Occipital lobe (tissue), 3 donors: ENCODE data around the gene ZNF195. TPM values are rescaled to one million over a fixed set of nuclear protein-coding genes. Genes with fewer than 3 reads are reported as not detected.
"Not testable (repeated sequence)": the region's sequence is repeated elsewhere in the genome, so short reads cannot be mapped to it uniquely, and the experiment has no call there.

Experiments
- DNase-seq: peaks from one replicate; lab custom pipeline; 2025; lab: John Stamatoyannopoulos, UW
- small RNA-seq: library from RNA; depleted of rRNA; stranded (forward); fragments of <200 nt; gene quantifications from one replicate; pipeline ENCODE3, GENCODE V24; 2014
- total RNA-seq: library from RNA; depleted of rRNA; stranded (reverse); fragments of >200 nt; gene quantifications from one replicate; pipeline ENCODE4 v1.2.3, GENCODE V29; 2014

ZNF195 gene
- total RNA-seq, 1 donor from 2014 or later, result 59.4 TPM

DNA sequence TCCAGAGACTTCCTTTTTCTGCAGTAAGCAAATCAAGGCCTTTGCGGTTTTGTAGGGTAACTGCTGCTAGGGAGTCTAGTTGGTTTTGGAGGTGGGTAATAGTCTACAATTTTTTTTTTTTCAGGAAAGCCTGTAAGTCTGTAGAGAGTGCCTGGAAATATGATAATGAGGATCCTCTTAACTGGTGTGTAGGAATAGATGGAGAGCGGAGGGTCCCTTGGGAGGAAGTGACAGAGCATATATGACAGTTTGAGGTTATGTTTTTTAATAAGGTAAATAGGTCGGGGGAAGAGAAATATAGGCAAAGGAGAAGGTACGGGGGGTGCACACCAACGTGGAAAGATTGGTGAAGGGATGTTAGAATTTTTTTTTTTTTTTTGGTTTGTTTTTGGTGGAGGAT is 25.9 kb downstream of the ZNF195 start:
- DNase-seq, result no peak

DNA sequence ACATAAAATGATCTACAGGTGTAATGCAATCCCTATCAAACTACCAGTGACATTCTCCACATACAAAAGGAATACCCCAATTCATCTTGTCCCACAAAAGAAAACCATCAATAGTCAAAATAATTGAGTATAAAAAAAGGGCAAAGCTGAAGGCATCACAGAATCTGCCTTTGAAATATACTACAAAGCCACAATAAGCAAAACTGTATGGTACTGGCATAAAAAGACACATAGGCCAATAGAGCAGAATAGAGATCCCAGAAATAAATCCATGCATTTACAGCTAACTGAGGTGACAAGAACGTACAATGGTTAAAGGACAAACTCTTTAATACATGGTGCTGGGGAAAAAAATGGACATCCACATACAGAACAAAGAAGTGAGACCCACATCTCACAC is 31.8 kb downstream of the ZNF195 start:
- DNase-seq, result no peak

- DNase-seq, result no peak
These were observed 32.4 kb downstream of the ZNF195 start for GRCh38 chr11:3346587-3346986.

GRCh38 chr11:3345736-3346135 is 33.2 kb downstream of the ZNF195 start:
- no peak for DNase-seq

DNA sequence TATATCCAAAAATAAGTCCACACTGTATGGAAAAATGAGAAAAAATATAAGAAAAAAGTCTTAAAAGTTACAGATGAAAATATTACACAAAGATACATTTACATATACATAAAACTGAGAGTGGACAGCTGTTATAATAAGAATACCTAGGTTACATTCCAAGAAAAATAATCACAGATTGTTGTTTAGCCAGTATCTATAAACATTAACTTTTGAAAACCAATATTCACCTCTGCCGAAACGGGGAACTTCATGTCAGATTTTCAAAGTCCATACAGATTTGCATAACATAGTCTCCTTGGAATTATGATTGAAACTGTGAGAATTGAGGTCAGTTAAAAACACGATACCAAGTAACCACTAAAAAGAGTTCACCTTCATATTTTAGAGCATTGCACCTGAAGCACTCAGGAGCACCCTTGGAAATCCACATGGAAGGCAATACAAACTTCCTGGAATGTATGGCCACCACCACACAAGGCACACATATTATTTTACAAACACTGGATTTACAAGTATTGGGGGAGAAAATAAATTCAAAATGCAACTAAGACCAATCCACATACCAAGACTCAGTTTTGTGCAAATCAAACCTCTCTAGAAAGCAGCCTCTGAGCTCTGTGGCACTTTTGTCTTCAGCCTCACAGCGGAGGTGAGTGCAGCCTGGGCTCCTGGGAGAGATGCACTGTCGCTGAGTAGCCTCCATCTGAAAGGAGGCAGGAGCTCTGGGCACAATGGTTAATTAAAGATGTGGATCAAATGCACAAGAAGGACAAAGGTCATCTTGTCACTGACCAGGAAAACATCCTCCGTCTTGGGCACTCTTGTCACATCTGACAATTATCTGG is 34.4 kb downstream of the ZNF195 start:
- DNase-seq, result no peak

- no peak for DNase-seq
These were observed 36.2 kb downstream of the ZNF195 start for GRCh38 chr11:3342709-3343108.

DNA sequence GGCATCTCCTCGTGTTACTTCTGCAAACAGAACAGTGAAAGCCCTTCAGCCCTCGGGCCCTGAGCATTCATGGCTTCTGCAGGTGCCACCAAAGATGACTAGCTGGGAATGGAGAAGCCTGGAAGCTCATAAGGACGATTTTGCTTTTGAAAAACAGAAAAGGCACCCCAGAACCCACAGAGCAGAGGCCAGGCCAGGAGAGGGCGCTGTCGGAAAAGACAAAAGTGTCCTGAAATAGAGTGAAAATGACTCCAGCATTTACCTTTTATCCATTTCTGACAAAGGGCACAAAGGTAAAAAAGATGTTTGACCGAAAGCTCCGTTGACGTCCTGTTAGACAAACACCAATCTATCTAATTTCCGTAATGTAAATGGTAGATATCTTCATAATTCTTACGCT is 37.6 kb downstream of the ZNF195 start:
- DNase-seq, result no peak

GRCh38 chr11:3340025-3340424 is 38.9 kb downstream of the ZNF195 start:
- DNase-seq, result no peak

- DNase-seq, result no peak
These were observed 39.7 kb downstream of the ZNF195 start for GRCh38 chr11:3339340-3339624.

DNA sequence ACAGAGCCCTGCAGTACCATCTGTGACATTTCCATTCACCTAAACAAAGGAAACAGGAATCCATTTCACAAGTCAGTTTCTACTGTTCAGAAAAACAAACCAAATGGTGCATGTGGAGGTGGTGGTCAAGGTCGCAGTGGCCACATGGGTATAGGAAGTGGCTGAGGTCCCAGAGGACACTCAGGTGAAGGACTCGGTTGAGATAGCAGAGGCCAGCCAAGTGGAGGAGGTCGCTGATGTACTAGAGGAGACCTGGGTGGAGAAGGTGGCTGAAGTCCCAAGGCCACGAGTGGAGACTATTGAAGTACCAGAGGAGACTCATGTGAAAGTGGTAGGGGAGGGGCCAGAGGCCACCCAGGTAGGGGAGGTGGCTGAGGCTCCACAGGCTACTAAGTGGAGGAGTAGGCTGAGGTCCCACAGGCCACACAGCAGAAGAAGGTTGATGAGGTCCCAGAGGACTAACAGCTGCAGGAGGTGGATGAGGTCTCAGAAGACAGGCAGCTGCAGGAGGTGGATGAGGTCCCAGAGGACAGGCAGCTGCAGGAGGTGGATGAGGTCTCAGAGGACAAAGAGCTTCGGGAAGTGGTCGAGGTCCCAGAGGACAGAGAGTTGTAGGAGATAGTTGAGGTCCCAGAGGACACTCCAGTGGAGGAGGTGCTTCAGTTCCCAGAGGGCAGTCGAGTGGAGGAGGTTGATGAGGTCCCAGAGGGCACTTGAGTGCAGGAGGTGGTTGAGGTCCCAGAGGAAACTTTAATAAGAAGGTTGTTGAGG is 40.2 kb downstream of the ZNF195 start:
- DNase-seq, result no peak

DNA sequence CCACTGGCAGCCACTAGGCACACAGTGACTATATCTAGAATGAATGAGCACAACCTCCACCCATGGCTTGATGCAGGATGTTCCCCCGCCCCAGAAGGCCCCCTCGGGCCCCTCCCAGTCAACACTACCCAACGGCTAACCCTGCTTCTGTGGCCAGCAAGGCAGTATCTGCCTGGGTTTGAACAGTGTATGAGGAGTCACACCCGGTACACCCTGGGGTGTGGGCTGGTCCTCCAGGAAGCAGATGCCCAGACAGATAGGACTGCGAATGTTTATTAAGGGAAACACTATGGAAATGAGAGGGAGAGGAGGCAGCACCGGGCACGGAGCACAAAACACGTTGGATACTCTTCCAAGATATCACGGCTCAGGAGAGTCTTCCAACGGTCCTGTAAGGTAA is 42.5 kb downstream of the ZNF195 start:
- DNase-seq, result not testable (repeated sequence)

DNA sequence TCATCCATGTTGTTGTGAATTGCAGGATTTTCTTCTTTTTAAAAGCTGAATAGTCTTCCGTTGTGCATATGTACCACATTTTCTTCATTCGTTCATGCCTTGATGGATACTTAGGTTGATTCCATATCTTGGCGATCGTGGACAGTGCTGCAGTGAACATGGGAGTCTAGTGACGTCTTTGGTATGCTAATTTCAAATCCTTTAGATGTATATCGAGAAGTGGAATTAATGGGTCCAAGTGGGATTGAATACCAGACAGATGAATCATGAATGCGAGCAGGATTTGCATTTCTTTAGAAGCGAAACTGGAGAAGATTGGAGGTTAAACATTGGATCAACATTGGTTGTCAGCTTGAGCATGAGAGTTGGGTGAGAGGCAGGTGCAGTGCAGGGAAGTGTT is 45.8 kb downstream of the ZNF195 start:
- not testable (repeated sequence) for DNase-seq

DNA sequence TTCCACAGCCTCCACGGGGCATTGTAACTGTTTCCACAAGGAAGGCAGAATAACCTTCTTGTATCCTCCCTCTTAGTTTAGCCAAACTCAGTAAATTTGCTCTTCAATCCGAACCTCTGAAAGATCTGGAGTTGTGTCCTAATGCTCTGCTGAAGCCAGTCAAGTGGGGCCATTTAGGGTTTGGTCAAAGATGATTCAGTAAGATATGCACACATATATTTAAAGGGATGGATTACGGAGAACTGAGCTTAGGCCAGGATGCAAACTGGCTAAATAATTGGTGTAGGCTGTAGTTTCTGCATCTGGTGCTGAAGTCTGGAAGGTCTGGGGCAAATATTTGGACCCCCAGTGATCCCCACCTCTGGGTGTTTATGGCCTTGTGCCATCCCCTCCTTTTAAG is 47.9 kb downstream of the ZNF195 start:
- not testable (repeated sequence) for DNase-seq

- DNase-seq, result not testable (repeated sequence)
These were observed 48.9 kb downstream of the ZNF195 start for GRCh38 chr11:3330064-3330463.

DNA sequence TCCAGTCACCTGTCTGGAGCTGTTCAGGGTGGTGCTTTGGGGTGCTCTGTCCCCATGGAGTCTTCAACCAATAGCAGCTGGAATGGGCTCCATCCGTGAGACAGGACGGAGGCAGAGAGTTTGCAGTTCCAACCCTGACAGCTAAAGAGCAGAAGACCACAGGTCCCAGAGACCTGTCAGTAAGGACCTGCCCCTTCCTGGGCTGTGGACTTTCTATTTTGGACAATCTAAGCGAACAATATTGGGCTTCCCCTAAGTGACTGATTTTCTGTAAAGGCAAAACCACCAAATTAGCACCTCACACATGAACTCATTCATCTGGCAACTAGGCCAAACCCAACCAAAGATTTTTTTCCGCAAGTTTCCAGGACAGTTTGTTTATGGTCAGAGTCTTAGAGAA is 50.4 kb downstream of the ZNF195 start:
- DNase-seq, result not testable (repeated sequence)

- not testable (repeated sequence) for DNase-seq
These were observed 52.5 kb downstream of the ZNF195 start for GRCh38 chr11:3326450-3326849.

GRCh38 chr11:3324724-3325123 is 54.2 kb downstream of the ZNF195 start:
- not testable (repeated sequence) for DNase-seq

Small RNA genes within 50 kb of the gene (small RNA-seq; reads per million reads assigned to genes)
- gene AC123788.2, result not detected

Other genes starting within 250 kb of the ZNF195 start
- gene OSBPL5, start 213.8 kb downstream of the ZNF195 start, total RNA-seq, result 31.2 TPM
- not detected for gene MRGPRG, start 160.3 kb downstream of the ZNF195 start, total RNA-seq
- not detected for gene MRGPRE, start 146.7 kb downstream of the ZNF195 start, total RNA-seq